AG10803 (cell line): Measurements from ENCODE around the gene DPM1.

Source experiments
- DNase-seq: peaks from one replicate; pipeline ENCODE4 v3.0.0; 2010; ENCODE audit warnings: low read depth
- H3K4me3 ChIP-seq: 2 replicates; pipeline ENCODE4 v1.5.1; 2011; ENCODE audit warnings: mild to moderate bottlenecking, low read length, control low read depth
- TF ChIP-seq, protein P1 (sequence below): conservative IDR thresholded peaks from 2 replicates; pipeline ENCODE4 v1.5.1; 2011; ENCODE audit warnings: mild to moderate bottlenecking, low read length, control low read depth, inconsistent platforms

The DPM1 gene

DNA sequence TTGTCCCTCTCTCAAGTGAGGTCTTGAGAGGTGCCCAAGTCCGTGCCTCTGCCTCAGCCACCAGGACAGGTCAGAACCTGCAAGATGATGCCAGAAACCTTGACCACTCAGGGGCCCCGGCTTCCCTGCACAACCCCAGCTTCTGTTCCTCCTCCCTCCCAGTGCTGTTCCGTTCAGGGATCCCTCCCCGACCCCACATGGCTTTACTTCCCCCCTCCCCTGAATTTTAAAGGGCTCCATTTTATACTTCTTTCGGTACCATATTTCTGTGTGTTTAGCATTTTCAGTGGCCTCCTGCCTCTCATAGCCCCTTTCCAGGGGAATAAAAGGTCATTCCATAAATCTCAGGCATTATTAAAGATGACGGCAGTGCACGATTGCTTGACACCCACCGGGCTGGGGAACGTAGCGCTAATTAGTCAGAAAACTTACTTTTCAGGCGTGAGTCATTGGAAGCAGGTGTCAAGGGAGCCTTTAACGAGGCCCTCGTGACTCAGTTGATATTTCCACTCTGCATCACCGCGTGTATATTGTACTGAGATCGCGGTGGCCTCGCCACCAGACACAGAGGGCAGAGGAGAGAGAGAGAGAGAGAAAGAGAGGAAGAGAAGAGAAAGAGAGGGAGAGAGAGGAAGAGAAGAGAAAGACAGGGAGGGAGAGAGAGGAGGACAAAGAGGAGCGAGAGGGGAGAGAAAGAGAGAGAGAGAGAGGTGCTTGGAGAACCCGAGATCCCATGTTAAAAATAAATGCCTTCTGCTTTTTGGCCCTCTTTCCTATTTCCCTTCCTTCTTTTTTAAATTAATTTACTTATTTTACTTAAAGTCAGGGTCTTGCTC is 43.3 kb upstream of the DPM1 start:
- no peak for DNase-seq
- no peak overlapping the region for H3K4me3 ChIP-seq
- TF ChIP-seq, protein P1, sequence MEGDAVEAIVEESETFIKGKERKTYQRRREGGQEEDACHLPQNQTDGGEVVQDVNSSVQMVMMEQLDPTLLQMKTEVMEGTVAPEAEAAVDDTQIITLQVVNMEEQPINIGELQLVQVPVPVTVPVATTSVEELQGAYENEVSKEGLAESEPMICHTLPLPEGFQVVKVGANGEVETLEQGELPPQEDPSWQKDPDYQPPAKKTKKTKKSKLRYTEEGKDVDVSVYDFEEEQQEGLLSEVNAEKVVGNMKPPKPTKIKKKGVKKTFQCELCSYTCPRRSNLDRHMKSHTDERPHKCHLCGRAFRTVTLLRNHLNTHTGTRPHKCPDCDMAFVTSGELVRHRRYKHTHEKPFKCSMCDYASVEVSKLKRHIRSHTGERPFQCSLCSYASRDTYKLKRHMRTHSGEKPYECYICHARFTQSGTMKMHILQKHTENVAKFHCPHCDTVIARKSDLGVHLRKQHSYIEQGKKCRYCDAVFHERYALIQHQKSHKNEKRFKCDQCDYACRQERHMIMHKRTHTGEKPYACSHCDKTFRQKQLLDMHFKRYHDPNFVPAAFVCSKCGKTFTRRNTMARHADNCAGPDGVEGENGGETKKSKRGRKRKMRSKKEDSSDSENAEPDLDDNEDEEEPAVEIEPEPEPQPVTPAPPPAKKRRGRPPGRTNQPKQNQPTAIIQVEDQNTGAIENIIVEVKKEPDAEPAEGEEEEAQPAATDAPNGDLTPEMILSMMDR: no peak

DNA sequence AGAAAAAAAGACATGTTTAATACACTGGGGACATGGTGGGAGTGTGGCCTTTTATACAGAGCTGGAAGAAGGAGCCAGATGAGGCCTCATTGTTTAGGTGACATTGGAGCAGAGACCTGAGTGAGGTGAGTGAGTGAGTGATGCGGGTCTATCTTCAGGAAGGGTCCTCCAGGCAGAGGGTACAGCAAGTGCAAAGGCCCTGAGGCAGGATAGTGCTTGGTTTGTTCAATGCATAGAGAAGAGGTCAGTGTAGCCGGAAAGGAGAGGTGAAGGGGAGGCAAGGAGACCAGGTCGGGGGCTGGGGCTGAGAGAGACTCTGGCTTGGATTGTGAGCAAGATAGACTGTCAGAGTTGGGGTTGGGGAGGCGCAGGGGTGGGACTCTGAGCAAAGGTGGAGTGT is 41.0 kb upstream of the DPM1 start:
- TF ChIP-seq, protein P1: no peak
- no peak overlapping the region for H3K4me3 ChIP-seq
- no peak for DNase-seq

DNA sequence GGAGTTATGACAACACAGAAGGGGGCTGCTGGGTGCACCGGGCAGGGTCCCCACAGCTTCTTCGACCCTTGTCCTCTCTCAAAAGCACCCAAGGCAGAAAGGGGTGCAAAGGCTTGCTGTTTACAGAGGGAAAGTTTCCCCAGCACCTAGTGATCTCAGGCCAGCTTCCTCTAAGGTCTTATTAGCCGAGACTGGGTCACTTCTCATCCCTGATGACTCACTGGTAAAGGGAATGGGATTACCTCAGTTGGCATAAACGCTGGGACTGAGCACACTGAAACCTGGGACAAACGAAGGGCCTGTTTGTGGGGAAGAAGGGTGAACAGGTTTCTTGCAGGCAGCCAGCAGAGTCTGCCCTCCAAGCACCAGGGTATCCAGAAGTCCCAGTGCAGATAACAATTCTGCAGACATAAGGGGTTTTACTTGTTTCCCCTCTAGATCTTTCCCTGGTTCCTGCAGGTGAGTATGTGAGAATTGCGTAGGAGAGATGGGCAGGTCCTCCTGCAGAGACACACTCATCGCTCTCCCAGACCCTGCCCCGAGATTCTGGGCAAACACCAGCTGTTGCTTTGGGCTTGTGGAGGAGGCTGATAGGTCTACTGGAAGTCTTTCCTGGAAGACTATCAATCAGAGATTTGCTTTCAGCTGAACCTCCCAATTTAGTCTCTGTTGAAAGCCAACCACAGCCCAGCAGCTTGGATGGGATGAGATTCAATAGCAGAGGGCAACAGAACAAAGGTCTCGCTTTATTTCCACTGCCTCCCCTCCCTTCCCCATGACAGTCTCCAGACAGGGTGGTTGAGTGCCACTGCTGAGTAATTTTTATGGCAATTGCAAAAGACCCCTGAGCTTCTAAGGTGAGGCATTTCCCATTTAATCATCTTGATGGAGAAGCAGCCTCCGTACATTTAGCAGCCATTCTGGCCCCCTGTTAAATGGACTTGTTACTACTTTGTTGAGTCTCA is 38.9 kb upstream of the DPM1 start:
- no peak overlapping the region for H3K4me3 ChIP-seq
- TF ChIP-seq, protein P1: no peak
- peak; percentile 40 for DNase-seq

DNA sequence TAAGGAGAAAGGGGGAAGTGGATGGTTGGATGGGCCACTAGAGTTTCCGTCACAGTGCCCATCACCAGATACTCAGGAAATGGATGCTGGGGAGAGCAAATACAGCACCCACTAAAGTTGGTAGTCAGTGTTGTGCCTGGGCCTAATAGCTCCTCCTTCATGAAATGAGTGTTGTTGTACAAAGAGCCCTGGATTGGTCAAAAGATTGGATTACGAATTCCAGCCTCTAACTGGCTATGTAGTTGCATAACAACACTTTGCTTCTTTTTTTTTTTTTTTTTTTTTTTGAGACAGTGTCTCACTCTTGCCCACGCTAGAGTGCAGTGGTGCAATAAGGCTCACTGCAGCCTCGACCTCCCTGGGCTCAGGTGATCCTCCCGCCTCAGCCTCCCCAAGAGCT is 37.2 kb upstream of the DPM1 start:
- H3K4me3 ChIP-seq: no peak overlapping the region
- TF ChIP-seq, protein P1: no peak
- DNase-seq: peak; percentile 66

GRCh38 chr20:50993876-50994275 is 35.5 kb upstream of the DPM1 start:
- TF ChIP-seq, protein P1: no peak
- DNase-seq: no peak
- H3K4me3 ChIP-seq: no peak overlapping the region

- peak; percentile 67 for DNase-seq
- H3K4me3 ChIP-seq: no peak overlapping the region
- TF ChIP-seq, protein P1: peak; percentile 78
Measured at GRCh38 chr20:50992733-50993457, 34.6 kb upstream of the DPM1 start.
